Measurements from ENCODE around the gene PKNOX2. TPM values are rescaled to one million over a fixed set of nuclear protein-coding genes. Genes with fewer than 3 reads are reported as not detected.

Gene PKNOX2
- total and polyA plus RNA-seq, 4 donors, result 0.14 to 0.29 (median 0.24) TPM

GRCh38 chr11:125292100-125292499 is 127.5 kb downstream of the PKNOX2 start:
- Histone ChIP-seq H3K9me3 (ENCODE audit: control insufficient read depth in 4 of 4, low read length in 3 of 4) (no peaks in the 10 kb centered on the region), H3K4me1 (ENCODE audit: control insufficient read depth in 4 of 4, insufficient read depth in 4 of 4, low read length in 3 of 4) (peaks cover under 1 to 27% (median 22%) of the 10 kb centered on the region in 4 donors), H3K36me3 (ENCODE audit: control insufficient read depth in 4 of 4, insufficient read depth in 3 of 4, low read depth in 1 of 4, low read length in 3 of 4) (no peaks in the 10 kb centered on the region), H3K27me3 (ENCODE audit: control insufficient read depth in 4 of 4, insufficient read depth in 4 of 4, low read length in 3 of 4) (no peaks in the 10 kb centered on the region), H3K9ac (ENCODE audit: low read depth in 1 of 2, low read length in 2 of 2) (no peak overlapping the region), H3K27ac (ENCODE audit: low read depth in 1 of 2, low read length in 2 of 2) (no peak overlapping the region), H3K4me3 (ENCODE audit: low read depth in 1 of 3, low read length in 3 of 3) (no peak overlapping the region)
- TF ChIP-seq HNF4G (IDR thresholded peaks at IDR 0.05), result no peak
- TF ChIP-seq YY1 (IDR thresholded peaks at IDR 0.05), result no peak
- TF ChIP-seq HNF4A (conservative IDR thresholded peaks at IDR 0.05), result no peak
- TF ChIP-seq TAF1 (conservative IDR thresholded peaks at IDR 0.05), result no peak
- no peak for TF ChIP-seq ZBTB33 (IDR thresholded peaks at IDR 0.05)
- TF ChIP-seq, protein P1, sequence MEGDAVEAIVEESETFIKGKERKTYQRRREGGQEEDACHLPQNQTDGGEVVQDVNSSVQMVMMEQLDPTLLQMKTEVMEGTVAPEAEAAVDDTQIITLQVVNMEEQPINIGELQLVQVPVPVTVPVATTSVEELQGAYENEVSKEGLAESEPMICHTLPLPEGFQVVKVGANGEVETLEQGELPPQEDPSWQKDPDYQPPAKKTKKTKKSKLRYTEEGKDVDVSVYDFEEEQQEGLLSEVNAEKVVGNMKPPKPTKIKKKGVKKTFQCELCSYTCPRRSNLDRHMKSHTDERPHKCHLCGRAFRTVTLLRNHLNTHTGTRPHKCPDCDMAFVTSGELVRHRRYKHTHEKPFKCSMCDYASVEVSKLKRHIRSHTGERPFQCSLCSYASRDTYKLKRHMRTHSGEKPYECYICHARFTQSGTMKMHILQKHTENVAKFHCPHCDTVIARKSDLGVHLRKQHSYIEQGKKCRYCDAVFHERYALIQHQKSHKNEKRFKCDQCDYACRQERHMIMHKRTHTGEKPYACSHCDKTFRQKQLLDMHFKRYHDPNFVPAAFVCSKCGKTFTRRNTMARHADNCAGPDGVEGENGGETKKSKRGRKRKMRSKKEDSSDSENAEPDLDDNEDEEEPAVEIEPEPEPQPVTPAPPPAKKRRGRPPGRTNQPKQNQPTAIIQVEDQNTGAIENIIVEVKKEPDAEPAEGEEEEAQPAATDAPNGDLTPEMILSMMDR (IDR thresholded peaks at IDR 0.05; ENCODE audit: low read depth, low read length, missing input control), result no peak
- no peak for TF ChIP-seq MAX (IDR thresholded peaks at IDR 0.05)
- TF ChIP-seq, protein P2, sequence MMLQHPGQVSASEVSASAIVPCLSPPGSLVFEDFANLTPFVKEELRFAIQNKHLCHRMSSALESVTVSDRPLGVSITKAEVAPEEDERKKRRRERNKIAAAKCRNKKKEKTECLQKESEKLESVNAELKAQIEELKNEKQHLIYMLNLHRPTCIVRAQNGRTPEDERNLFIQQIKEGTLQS (IDR thresholded peaks at IDR 0.05), result no peak
- no peak for TF ChIP-seq JUND (IDR thresholded peaks at IDR 0.05)
- no peak for TF ChIP-seq FOXA2 (IDR thresholded peaks at IDR 0.05)
- no peak for DNase-seq (ENCODE audit: low spot score)
- WGBS, result 87% methylated on average over 6 of the region's 6 CpGs

DNA sequence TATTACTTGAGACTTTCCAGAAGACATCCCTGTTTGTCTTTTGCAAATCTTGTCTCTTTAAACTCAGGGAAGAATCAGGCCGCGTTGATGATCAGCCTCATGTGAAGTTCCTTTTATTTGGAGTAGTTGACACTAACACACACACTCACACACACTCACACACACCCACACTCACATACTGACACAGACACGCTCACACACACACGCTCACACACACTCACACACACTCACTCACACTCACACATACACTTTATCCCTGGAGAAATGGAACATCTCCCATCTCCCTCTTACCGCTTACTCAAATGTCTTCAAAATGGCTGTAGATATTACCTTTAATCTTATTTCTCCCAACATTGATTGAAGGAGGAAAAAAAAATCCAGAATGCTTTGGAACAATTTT is 129.0 kb downstream of the PKNOX2 start:
- H3K27me3 ChIP-seq (ENCODE audit: control insufficient read depth in 4 of 4, insufficient read depth in 4 of 4, low read length in 3 of 4), result no peaks in the 10 kb centered on the region
- no peak for TF ChIP-seq JUND (IDR thresholded peaks at IDR 0.05)
- no peak for TF ChIP-seq EGR1 (IDR thresholded peaks at IDR 0.05; ENCODE audit: low read depth in 2 of 2)
- no peak for TF ChIP-seq FOXA1 (IDR thresholded peaks at IDR 0.05)
- TF ChIP-seq HNF4A (conservative IDR thresholded peaks at IDR 0.05), result no peak
- no peak for TF ChIP-seq MAX (IDR thresholded peaks at IDR 0.05)
- no peak for TF ChIP-seq NR2F2 (IDR thresholded peaks at IDR 0.05)
- no peak for TF ChIP-seq FOXA2 (IDR thresholded peaks at IDR 0.05)
- no peak for TF ChIP-seq YY1 (IDR thresholded peaks at IDR 0.05)
- no peak for TF ChIP-seq SP1 (IDR thresholded peaks at IDR 0.05)
- TF ChIP-seq GABPA (IDR thresholded peaks at IDR 0.05 in 1 of 2, conservative IDR thresholded peaks at IDR 0.05 in 1 of 2), result no peak
- TF ChIP-seq RXRA (IDR thresholded peaks at IDR 0.05), result no peak
- TF ChIP-seq RAD21 (IDR thresholded peaks at IDR 0.05), result no peak
- TF ChIP-seq TAF1 (conservative IDR thresholded peaks at IDR 0.05), result no peak
- TF ChIP-seq, protein P2 (IDR thresholded peaks at IDR 0.05), result no peak
- no peak for TF ChIP-seq HNF4G (IDR thresholded peaks at IDR 0.05)
- TF ChIP-seq REST (IDR thresholded peaks at IDR 0.05), result no peak
- TF ChIP-seq, protein P1 (IDR thresholded peaks at IDR 0.05; ENCODE audit: low read depth, low read length, missing input control), result no peak
- H3K4me3 ChIP-seq (ENCODE audit: low read depth in 1 of 3, low read length in 3 of 3), result no peak overlapping the region
- no peaks in the 10 kb centered on the region for H3K36me3 ChIP-seq (ENCODE audit: control insufficient read depth in 4 of 4, insufficient read depth in 3 of 4, low read depth in 1 of 4, low read length in 3 of 4)
- H3K27ac ChIP-seq (ENCODE audit: low read depth in 1 of 2, low read length in 2 of 2), result no peak overlapping the region
- H3K9ac ChIP-seq (ENCODE audit: low read depth in 1 of 2, low read length in 2 of 2), result no peak overlapping the region
- 93% methylated on average over 5 of the region's 5 CpGs for WGBS
- H3K4me1 ChIP-seq (ENCODE audit: control insufficient read depth in 4 of 4, insufficient read depth in 4 of 4, low read length in 3 of 4), result peaks cover 0 to 19% (median 17%) of the 10 kb centered on the region in 4 donors
- no peak for DNase-seq (ENCODE audit: low spot score)
- H3K9me3 ChIP-seq (ENCODE audit: control insufficient read depth in 4 of 4, low read length in 3 of 4), result no peaks in the 10 kb centered on the region
